HEK293T (cell line): Measurements from ENCODE around the gene PLA2G4A.

Experiments used
- ELF4 ChIP-seq: fragments of 450-650 bp; IDR thresholded peaks from 2 replicates; pipeline ENCODE4 v1.6.1; 2017; ENCODE audit warnings: antibody characterized with exemption
- FOXA1 ChIP-seq: fragments of 450-650 bp; IDR thresholded peaks from 2 replicates; pipeline ENCODE4 v1.6.1; 2016; ENCODE audit warnings: mild to moderate bottlenecking
- PKNOX1 ChIP-seq: fragments of 450-650 bp; IDR thresholded peaks from 2 replicates; pipeline ENCODE4 v1.6.1; 2016
- SUZ12 ChIP-seq: fragments of 450-650 bp; IDR thresholded peaks from 2 replicates; pipeline ENCODE4 v1.6.1; 2016; ENCODE audit warnings: mild to moderate bottlenecking
- TARDBP ChIP-seq: fragments of 450-650 bp; IDR thresholded peaks from 2 replicates; pipeline ENCODE4 v1.6.1; 2016

- TF ChIP-seq TARDBP, result no peak
- no peak for TF ChIP-seq FOXA1
- no peak for TF ChIP-seq SUZ12
- no peak for TF ChIP-seq ELF4
- TF ChIP-seq PKNOX1, result no peak
Observed at GRCh38 chr1:186957314-186957713, 128.6 kb downstream of the PLA2G4A start.
